Bronchial epithelial cell (primary cell): ENCODE measurements around the gene CHD1. TPM values are rescaled to one million over a fixed set of nuclear protein-coding genes. Genes with fewer than 3 reads are reported as not detected.

Source experiments
- total RNA-seq: library from RNA; depleted of rRNA; stranded (reverse); fragments of >200 nt; gene quantifications from 2 replicates; pipeline ENCODE4 v1.2.1, GENCODE V29; 2014

The CHD1 gene
- total RNA-seq, 1 donor from 2014 or later, result 50.5 TPM

Other genes starting within 250 kb of the CHD1 start
- 6.8 and 6.9 TPM in 2 replicates for gene RGMB, start 155.3 kb downstream of the CHD1 start, total RNA-seq